ENCODE data around the gene SPOCK3.

DNA sequence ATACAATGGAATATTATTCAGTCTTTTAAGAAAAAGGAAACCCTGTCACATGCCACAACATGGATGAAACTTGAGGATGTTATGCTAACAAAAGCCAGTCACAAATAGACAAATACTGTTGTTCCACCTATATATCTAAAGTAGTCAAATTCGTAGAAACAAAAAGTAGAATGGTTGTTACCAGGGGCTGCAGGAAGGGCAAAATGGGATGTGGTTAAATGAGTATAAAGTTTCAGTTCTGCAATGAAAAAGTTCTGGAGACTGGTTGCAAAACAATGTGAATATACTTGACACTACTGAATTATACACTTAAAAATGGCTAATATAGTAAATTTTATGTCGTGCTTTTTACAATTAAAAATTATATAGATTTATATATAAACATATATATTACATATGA is 12.2 kb downstream of the SPOCK3 start:
- TF ChIP-seq, protein P1, sequence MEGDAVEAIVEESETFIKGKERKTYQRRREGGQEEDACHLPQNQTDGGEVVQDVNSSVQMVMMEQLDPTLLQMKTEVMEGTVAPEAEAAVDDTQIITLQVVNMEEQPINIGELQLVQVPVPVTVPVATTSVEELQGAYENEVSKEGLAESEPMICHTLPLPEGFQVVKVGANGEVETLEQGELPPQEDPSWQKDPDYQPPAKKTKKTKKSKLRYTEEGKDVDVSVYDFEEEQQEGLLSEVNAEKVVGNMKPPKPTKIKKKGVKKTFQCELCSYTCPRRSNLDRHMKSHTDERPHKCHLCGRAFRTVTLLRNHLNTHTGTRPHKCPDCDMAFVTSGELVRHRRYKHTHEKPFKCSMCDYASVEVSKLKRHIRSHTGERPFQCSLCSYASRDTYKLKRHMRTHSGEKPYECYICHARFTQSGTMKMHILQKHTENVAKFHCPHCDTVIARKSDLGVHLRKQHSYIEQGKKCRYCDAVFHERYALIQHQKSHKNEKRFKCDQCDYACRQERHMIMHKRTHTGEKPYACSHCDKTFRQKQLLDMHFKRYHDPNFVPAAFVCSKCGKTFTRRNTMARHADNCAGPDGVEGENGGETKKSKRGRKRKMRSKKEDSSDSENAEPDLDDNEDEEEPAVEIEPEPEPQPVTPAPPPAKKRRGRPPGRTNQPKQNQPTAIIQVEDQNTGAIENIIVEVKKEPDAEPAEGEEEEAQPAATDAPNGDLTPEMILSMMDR (IDR thresholded peaks at IDR 0.05) = no peak
- no peak for TF ChIP-seq POLR2AphosphoS5 (IDR thresholded peaks at IDR 0.05)

All from sigmoid colon (tissue), 4 donors.